ENCODE data around the gene ZNF536. TPM values are rescaled to one million over a fixed set of nuclear protein-coding genes. Genes with fewer than 3 reads are reported as not detected.

Gene ZNF536
- total and polyA plus RNA-seq, 9 donors = 1.9 to 7.0 (median 2.9) TPM

DNA sequence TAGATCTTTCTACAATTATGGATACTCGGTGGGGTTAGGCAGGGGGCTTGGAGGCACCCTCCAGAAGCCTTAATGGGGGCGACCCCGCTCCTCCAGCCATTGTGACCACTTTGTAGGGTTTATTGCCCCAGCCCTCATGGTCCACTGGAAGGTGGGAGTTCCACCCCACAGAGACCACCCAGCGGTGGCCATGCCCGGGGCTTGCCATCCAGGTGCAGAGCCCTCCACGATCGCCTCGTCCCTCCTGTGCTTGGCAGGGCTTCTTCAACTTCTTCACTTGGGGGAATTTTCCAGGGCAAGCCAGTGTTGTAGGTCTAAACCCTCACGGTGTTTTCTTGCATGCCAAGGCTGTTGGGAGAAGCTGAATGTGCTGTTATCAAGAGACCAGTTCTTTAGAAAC is 16.1 kb downstream of the ZNF536 start:
- no peak for DNase-seq
- Histone ChIP-seq H3K27me3 (ENCODE audit: control insufficient read depth, insufficient read depth, low read length) (no peaks in the 10 kb centered on the region), H3K36me3 (ENCODE audit: control insufficient read depth, insufficient read depth, low read length) (no peaks in the 10 kb centered on the region), H3K4me1 (ENCODE audit: control insufficient read depth, insufficient read depth, low read length) (peaks cover 4% of the 10 kb centered on the region), H3K9me3 (replicated peaks; ENCODE audit: control insufficient read depth, low read depth, low read length) (no peaks in the 10 kb centered on the region), H3K27ac (ENCODE audit: low read length) (no peak overlapping the region), H3K4me3 (ENCODE audit: low read length) (no peak overlapping the region)
- 92% methylated on average over 8 of the region's 9 CpGs for WGBS (ENCODE audit: insufficient coverage)

DNA sequence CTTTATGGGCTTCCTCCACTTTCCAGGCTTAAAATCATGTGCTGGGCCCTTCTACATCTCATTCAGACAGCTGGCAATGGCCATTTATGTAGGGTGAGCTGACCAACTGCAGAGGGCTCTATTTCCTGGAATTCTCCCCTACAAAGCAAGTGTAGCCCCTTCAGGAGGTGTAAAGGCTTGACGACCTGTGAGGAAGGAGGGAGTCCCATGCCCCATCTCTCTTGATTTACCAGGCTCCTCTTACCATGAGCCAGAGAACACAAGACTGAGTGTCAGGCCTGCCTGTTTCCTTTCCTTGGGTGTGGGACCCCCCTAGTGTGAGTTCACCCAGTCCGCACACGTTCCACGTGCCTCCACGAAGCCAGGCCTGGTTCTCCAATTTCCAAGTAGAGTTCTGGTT is 16.6 kb downstream of the ZNF536 start:
- H3K4me1 ChIP-seq (ENCODE audit: control insufficient read depth, insufficient read depth, low read length) = peaks cover 4% of the 10 kb centered on the region
- no peaks in the 10 kb centered on the region for H3K27me3 ChIP-seq (ENCODE audit: control insufficient read depth, insufficient read depth, low read length)
- no peak overlapping the region for H3K27ac ChIP-seq (ENCODE audit: low read length)
- DNase-seq = no peak
- H3K36me3 ChIP-seq (ENCODE audit: control insufficient read depth, insufficient read depth, low read length) = no peaks in the 10 kb centered on the region
- no peaks in the 10 kb centered on the region for H3K9me3 ChIP-seq (replicated peaks; ENCODE audit: control insufficient read depth, low read depth, low read length)
- H3K4me3 ChIP-seq (ENCODE audit: low read length) = no peak overlapping the region
- 67% methylated on average over 4 of the region's 5 CpGs for WGBS (ENCODE audit: insufficient coverage)

DNA sequence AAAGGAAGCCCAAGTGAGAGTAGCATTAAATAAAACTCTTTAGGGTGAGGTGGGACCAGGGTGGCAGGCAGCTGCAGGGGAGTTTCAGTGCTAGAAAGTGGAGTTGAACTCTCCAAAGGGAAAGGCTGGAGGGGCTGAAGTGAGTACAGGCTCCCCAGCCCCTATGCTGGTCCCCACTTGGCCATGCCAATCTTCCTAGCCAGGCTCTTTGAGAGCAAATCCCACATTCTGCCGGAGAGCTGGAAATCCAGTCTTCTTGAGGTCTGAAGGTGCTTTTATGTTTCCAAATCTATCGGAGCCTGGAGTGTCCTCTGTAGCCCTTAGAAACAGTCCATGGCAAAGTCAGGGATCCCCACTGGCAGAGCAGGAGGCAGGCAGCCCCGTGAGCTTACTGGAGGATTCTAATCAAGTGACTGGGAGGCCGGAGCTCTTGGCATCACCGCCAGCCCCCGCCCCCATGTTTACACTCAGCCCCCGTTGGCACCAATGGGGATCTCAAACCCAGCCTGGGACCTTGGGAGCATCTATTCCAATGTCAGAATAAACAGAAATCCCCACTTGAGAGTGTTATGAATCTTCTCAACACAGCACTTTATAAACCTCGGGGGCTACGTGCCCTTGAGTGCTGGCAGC is 18.3 kb downstream of the ZNF536 start:
- no peak for DNase-seq
- Histone ChIP-seq H3K36me3 (ENCODE audit: control insufficient read depth, insufficient read depth, low read length) (no peaks in the 10 kb centered on the region), H3K9me3 (replicated peaks; ENCODE audit: control insufficient read depth, low read depth, low read length) (no peaks in the 10 kb centered on the region), H3K27me3 (ENCODE audit: control insufficient read depth, insufficient read depth, low read length) (no peaks in the 10 kb centered on the region), H3K27ac (ENCODE audit: low read length) (no peak overlapping the region), H3K4me1 (ENCODE audit: control insufficient read depth, insufficient read depth, low read length) (peaks cover 4% of the 10 kb centered on the region), H3K4me3 (ENCODE audit: low read length) (no peak overlapping the region)
- 70% methylated on average over 6 of the region's 9 CpGs for WGBS (ENCODE audit: insufficient coverage)

DNA sequence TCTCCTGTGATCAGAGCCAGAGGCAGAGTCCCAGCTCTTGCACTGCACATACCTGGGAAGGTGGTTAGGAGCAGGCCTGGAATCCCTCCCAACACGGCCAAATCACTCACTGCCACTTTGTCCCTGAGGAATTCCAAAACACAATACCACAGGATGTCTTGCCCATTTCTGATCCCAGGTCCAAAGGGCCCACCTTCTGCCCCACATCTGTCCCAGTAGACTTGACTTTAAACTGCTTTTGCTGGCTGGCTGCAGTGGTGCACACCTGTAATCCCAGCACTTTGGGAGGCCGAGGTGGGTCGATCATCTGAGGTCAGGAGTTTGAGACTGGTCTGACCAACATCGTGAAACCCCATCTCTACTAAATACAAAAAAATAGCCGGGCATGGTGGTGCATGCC is 18.9 kb downstream of the ZNF536 start:
- H3K27me3 ChIP-seq (ENCODE audit: control insufficient read depth, insufficient read depth, low read length) = no peaks in the 10 kb centered on the region
- DNase-seq = no peak
- WGBS (ENCODE audit: insufficient coverage) = 90% methylated on average over 2 of the region's 5 CpGs

DNA sequence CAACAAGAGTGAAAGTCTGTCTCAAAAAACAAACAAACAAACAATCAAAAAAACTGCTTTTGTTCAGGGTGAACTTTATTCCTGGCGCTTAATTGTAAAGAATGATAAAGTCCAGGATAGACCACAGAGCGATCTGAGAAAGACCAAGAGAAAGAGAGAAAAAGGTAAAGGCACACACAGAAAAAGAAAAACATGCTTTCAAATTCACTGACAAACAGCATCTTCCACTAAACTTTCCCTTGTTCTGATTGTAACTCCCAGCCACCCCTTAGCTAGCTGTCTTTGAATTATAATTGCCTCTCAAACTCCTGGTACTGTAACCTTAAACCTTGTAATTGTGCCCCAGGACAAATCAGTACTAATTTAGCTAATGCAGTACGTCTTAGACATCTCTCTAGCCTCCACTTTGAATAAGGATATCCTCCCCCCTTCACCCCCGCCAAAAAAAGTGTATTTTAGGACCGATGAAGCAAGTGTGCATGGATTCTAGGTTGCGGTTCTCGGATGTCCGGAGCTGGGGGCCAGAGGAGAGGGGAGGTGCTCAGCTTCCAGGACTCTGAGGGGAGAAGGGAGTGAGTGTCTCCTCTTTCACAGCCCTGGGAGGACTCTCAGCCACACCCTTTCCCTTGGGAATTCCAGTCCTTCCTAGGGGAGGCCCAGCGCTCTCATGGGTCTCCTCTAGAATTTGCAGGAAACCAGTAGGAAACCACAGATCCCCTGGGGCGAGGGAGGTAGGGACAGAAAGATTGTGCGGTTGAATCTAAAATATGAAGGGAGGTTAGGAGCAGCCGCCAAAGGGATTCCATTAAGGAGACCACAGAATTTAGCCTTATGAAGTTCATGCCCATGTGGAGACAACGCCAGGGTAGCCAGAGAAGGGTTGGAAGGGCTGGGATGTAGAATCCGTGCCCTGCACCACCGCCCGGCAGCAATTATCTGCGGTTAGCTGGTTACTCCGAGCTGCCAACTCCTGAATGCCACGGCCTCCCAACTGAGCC is 19.7 kb downstream of the ZNF536 start:
- peak; percentile 15 for DNase-seq
- H3K9me3 ChIP-seq (replicated peaks; ENCODE audit: control insufficient read depth, low read depth, low read length) = no peaks in the 10 kb centered on the region
- H3K4me1 ChIP-seq (ENCODE audit: control insufficient read depth, insufficient read depth, low read length) = peaks cover 4% of the 10 kb centered on the region
- H3K27me3 ChIP-seq (ENCODE audit: control insufficient read depth, insufficient read depth, low read length) = no peaks in the 10 kb centered on the region
- H3K4me3 ChIP-seq (ENCODE audit: low read length) = no peak overlapping the region
- no peaks in the 10 kb centered on the region for H3K36me3 ChIP-seq (ENCODE audit: control insufficient read depth, insufficient read depth, low read length)
- no peak overlapping the region for H3K27ac ChIP-seq (ENCODE audit: low read length)
- 41% methylated on average over 6 of the region's 19 CpGs for WGBS (ENCODE audit: insufficient coverage)

More for the DNA sequence above, 18.9 kb downstream of the ZNF536 start:
- no peak overlapping the region for H3K27ac ChIP-seq (ENCODE audit: low read length)
- H3K9me3 ChIP-seq (replicated peaks; ENCODE audit: control insufficient read depth, low read depth, low read length) = no peaks in the 10 kb centered on the region
- peaks cover 4% of the 10 kb centered on the region for H3K4me1 ChIP-seq (ENCODE audit: control insufficient read depth, insufficient read depth, low read length)
- H3K4me3 ChIP-seq (ENCODE audit: low read length) = no peak overlapping the region
- no peaks in the 10 kb centered on the region for H3K36me3 ChIP-seq (ENCODE audit: control insufficient read depth, insufficient read depth, low read length)

DNA sequence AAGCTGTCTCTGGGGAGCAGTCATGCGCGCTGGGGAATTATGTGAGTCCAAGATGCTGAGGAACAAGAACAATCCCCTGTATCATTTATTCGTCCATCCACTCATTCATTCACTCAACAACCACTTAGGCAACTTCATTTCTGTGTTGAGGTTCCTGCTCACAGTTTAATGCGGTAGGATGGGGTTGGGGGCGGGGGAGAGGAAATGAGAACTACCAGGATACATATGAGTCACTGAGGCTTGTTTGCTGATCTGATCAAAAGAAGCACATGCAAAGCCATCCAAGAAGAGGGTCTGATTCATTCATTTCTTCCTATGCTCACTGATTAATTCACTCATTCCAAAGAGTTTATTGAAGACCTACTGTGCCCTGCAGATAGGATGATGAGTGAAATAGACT is 20.9 kb downstream of the ZNF536 start:
- no peaks in the 10 kb centered on the region for H3K9me3 ChIP-seq (replicated peaks; ENCODE audit: control insufficient read depth, low read depth, low read length)
- no peak overlapping the region for H3K27ac ChIP-seq (ENCODE audit: low read length)
- H3K36me3 ChIP-seq (ENCODE audit: control insufficient read depth, insufficient read depth, low read length) = no peaks in the 10 kb centered on the region
- no CpG with 5 or more reads among the region's 5 CpGs for WGBS (ENCODE audit: insufficient coverage)
- H3K4me3 ChIP-seq (ENCODE audit: low read length) = no peak overlapping the region
- no peaks in the 10 kb centered on the region for H3K27me3 ChIP-seq (ENCODE audit: control insufficient read depth, insufficient read depth, low read length)
- no peak for DNase-seq
- peaks cover 4% of the 10 kb centered on the region for H3K4me1 ChIP-seq (ENCODE audit: control insufficient read depth, insufficient read depth, low read length)

DNA sequence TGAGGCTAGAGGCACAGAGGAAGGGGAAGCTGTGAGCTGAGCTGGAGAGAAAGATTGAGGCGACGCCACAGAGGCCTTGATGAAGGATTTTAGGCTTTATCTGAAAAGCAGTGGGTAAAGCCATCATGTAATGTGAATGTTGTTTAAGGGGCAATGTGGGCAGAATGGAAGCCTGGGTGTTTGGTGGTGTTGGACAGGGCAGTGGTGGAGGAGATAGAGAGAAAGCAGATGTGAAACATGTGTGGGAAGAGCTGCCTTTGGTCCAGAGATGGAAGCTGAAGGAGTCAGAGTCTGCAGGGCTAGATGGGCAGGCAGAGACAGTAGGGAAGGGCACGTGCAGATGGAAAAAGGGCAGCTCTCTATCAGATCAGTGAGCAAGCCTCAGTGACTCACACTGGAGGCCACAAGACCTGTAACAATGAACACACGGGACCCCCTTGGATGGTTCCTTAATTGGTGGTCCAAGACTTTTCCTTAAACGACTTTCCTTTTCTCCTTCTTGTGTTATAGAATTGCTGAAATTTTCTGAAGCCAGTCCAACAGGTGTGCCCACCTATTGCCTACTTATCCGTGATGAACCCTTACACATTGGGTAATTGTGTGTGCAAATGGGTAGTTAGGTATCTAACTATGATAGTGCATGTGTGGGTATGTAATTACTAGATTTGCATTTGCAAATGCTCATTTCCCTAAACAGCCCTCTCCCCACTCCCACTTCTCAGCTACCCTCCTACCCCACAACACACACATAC is 21.7 kb downstream of the ZNF536 start:
- Histone ChIP-seq H3K4me1 (ENCODE audit: control insufficient read depth, insufficient read depth, low read length) (peaks cover 4% of the 10 kb centered on the region), H3K9me3 (replicated peaks; ENCODE audit: control insufficient read depth, low read depth, low read length) (no peaks in the 10 kb centered on the region), H3K27ac (ENCODE audit: low read length) (no peak overlapping the region), H3K36me3 (ENCODE audit: control insufficient read depth, insufficient read depth, low read length) (no peaks in the 10 kb centered on the region), H3K4me3 (ENCODE audit: low read length) (no peak overlapping the region), H3K27me3 (ENCODE audit: control insufficient read depth, insufficient read depth, low read length) (no peaks in the 10 kb centered on the region)
- WGBS (ENCODE audit: insufficient coverage) = 88% methylated on average over 3 of the region's 6 CpGs
- DNase-seq = no peak

DNA sequence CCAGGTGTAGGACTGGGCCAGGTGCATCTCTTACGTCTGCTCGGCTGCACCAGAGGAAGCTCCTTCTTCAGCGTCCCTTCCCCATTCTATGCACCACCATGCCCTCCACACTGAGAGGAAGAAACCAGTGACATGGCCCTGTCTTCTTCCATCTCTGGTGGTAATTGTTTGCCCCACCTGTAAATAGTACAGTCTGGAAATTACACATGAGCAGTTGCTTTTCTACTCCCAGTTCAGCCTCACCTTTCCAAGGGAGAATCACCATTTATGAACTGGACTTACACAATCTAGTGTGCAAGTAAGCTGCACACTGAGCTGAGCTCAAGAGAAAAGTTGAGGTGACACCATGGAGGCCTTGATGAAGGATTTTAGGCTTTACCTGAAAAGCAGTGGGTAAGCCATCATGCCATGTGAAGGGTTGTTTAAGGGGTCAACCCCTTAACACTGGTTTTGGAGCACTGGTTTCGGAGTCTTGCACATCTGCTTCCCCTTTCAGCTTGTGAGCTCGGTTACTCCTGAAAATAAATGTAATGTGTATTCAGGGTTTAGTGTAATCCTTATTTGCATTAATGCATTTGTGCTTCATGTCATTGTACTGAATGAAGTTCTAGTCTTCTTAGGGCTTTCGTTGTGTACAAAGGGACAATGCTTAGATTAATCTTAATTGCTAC is 22.4 kb downstream of the ZNF536 start:
- DNase-seq = no peak
- Histone ChIP-seq H3K4me3 (ENCODE audit: low read length) (no peak overlapping the region), H3K4me1 (ENCODE audit: control insufficient read depth, insufficient read depth, low read length) (peaks cover 4% of the 10 kb centered on the region), H3K27ac (ENCODE audit: low read length) (no peak overlapping the region), H3K27me3 (ENCODE audit: control insufficient read depth, insufficient read depth, low read length) (no peaks in the 10 kb centered on the region), H3K9me3 (replicated peaks; ENCODE audit: control insufficient read depth, low read depth, low read length) (no peaks in the 10 kb centered on the region), H3K36me3 (ENCODE audit: control insufficient read depth, insufficient read depth, low read length) (no peaks in the 10 kb centered on the region)
- 83% methylated on average over 2 of the region's 6 CpGs for WGBS (ENCODE audit: insufficient coverage)

DNA sequence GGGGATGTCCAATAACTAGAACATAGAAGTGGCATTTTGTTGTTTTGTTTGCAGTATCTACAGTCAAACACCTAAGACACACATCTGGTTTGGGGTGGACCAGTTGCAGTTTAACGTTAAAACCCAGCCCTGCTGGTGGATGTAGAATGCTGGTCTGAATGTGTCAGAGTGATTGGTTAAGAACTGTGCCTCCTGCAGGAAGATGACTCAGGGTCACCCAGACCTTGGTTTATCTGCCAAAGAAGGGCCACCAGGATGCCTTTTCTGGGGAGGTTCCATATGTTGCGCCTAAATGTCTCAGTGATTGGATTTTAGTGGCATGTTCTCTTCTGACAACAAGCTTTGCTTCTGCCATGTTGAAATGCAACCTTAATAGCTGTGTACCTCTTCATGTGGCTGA is 23.1 kb downstream of the ZNF536 start:
- Histone ChIP-seq H3K4me3 (ENCODE audit: low read length) (no peak overlapping the region), H3K27me3 (ENCODE audit: control insufficient read depth, insufficient read depth, low read length) (no peaks in the 10 kb centered on the region), H3K9me3 (replicated peaks; ENCODE audit: control insufficient read depth, low read depth, low read length) (no peaks in the 10 kb centered on the region), H3K36me3 (ENCODE audit: control insufficient read depth, insufficient read depth, low read length) (no peaks in the 10 kb centered on the region), H3K27ac (ENCODE audit: low read length) (no peak overlapping the region), H3K4me1 (ENCODE audit: control insufficient read depth, insufficient read depth, low read length) (peaks cover 4% of the 10 kb centered on the region)
- DNase-seq = no peak
- 75% methylated on average over 2 of the region's 2 CpGs for WGBS (ENCODE audit: insufficient coverage)
